KMS-11 (cell line): ENCODE measurements around the gene MACROD2.
"Not testable (repeated sequence)": the region's sequence is repeated elsewhere in the genome, so short reads cannot be mapped to it uniquely, and the experiment has no call there.

Experiments
- H2AFZ ChIP-seq: fragments of 200-600 bp; sonication (generic); 2 replicates; pipeline ENCODE4 v1.6.1; 2016; ENCODE audit warnings: antibody characterized with exemption, mixed run types, low read depth
- H3K27ac ChIP-seq: fragments of 200-600 bp; sonication (generic); 2 replicates; pipeline ENCODE4 v1.6.1; 2016; ENCODE audit warnings: mild to moderate bottlenecking, mixed run types
- H3K27me3 ChIP-seq: fragments of 200-600 bp; sonication (generic); 2 replicates; pipeline ENCODE4 v1.6.1; 2017; ENCODE audit warnings: mild to moderate bottlenecking, low read depth, mixed run types, moderate library complexity; ENCODE audit not compliant: insufficient read depth
- H3K36me3 ChIP-seq: fragments of 200-600 bp; sonication (generic); 2 replicates; pipeline ENCODE4 v1.6.1; 2017; ENCODE audit warnings: mild to moderate bottlenecking, mixed run types; ENCODE audit not compliant: insufficient read depth
- H3K4me1 ChIP-seq: fragments of 200-600 bp; sonication (generic); 2 replicates; pipeline ENCODE4 v1.6.1; 2016; ENCODE audit warnings: mild to moderate bottlenecking, low read depth, mixed run types; ENCODE audit not compliant: poor library complexity, severe bottlenecking
- H3K4me2 ChIP-seq: fragments of 200-600 bp; sonication (generic); 2 replicates; pipeline ENCODE4 v1.7.0; 2016; ENCODE audit warnings: mild to moderate bottlenecking, mixed run types
- H3K4me3 ChIP-seq: fragments of 200-600 bp; sonication (generic); IDR thresholded peaks from 2 replicates; pipeline ENCODE4 v1.6.1; 2017; ENCODE audit warnings: low read depth, low read length, mixed read lengths; ENCODE audit not compliant: insufficient read depth
- H3K79me2 ChIP-seq: fragments of 200-600 bp; sonication (generic); 2 replicates; pipeline ENCODE4 v1.6.1; 2016; ENCODE audit warnings: low read depth, mixed run types; ENCODE audit not compliant: insufficient read depth
- H3K9ac ChIP-seq: fragments of 200-600 bp; sonication (generic); 2 replicates; pipeline ENCODE4 v1.6.1; 2016; ENCODE audit warnings: mild to moderate bottlenecking, mixed run types
- H4K20me1 ChIP-seq: fragments of 200-600 bp; sonication (generic); 2 replicates; pipeline ENCODE4 v1.6.1; 2016; ENCODE audit warnings: mild to moderate bottlenecking, mixed run types; ENCODE audit not compliant: insufficient read depth
- TF ChIP-seq, protein P1 (sequence below): fragments of 200-600 bp; sonication (generic); conservative IDR thresholded peaks from 2 replicates; pipeline ENCODE4 v1.6.1; 2017; ENCODE audit warnings: low read depth, mild to moderate bottlenecking, antibody characterized with exemption, low read length, moderate library complexity, mixed read lengths

MACROD2 gene

DNA sequence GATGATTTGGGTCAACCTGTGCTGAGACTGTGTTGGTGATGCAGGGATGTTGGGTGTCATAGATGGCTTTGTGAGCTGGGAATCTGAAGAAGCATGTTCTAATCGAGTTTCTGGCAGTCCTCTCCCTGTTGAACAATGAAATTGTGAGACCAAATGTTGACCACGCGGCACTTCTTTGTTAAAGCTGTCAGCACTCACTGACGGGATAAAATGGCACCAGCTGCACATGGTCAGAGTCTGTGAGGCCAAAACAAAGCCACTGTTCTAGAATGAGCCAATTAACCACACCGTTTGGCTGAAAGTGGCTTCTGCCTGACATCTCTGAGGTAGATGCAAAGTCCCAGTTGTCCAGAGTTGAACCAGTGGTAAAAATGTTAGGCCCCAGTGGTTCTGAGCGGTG lies 2015.7 kb downstream of the MACROD2 start:
- no peaks in the 10 kb centered on the region for H4K20me1 ChIP-seq
- no peak overlapping the region for H2AFZ ChIP-seq
- H3K36me3 ChIP-seq: no peaks in the 10 kb centered on the region
- no peak overlapping the region for H3K27ac ChIP-seq
- TF ChIP-seq, protein P1, sequence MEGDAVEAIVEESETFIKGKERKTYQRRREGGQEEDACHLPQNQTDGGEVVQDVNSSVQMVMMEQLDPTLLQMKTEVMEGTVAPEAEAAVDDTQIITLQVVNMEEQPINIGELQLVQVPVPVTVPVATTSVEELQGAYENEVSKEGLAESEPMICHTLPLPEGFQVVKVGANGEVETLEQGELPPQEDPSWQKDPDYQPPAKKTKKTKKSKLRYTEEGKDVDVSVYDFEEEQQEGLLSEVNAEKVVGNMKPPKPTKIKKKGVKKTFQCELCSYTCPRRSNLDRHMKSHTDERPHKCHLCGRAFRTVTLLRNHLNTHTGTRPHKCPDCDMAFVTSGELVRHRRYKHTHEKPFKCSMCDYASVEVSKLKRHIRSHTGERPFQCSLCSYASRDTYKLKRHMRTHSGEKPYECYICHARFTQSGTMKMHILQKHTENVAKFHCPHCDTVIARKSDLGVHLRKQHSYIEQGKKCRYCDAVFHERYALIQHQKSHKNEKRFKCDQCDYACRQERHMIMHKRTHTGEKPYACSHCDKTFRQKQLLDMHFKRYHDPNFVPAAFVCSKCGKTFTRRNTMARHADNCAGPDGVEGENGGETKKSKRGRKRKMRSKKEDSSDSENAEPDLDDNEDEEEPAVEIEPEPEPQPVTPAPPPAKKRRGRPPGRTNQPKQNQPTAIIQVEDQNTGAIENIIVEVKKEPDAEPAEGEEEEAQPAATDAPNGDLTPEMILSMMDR: no peak
- peaks cover 52% of the 10 kb centered on the region for H3K4me1 ChIP-seq
- no peak overlapping the region for H3K4me2 ChIP-seq
- no peak overlapping the region for H3K4me3 ChIP-seq
- no peaks in the 10 kb centered on the region for H3K27me3 ChIP-seq
- no peak overlapping the region for H3K9ac ChIP-seq
- H3K79me2 ChIP-seq: no peaks in the 10 kb centered on the region

DNA sequence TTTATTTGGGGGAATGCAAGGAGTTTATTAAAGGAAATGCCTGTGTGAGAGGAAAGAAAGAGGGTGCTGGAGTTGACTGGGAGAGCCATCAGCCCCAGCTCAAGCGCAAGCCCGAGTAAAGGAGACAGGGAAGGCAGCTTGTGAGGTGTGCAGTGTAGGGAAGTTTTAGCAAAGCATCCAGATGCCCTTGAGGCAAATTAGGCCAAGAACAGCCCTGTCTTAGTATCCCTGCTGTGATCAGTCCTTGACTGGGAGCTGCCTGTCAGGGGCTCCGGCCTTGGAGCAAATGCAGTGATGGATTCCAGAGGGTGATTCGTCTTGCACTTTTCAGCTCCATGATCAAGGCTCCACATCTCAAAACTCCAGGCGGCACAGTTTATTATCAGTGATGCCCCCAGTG lies 2016.2 kb downstream of the MACROD2 start:
- H3K4me2 ChIP-seq: no peak overlapping the region
- H3K4me1 ChIP-seq: peaks cover 48% of the 10 kb centered on the region
- H3K36me3 ChIP-seq: no peaks in the 10 kb centered on the region
- TF ChIP-seq, protein P1: no peak
- no peaks in the 10 kb centered on the region for H4K20me1 ChIP-seq
- H3K9ac ChIP-seq: no peak overlapping the region
- no peaks in the 10 kb centered on the region for H3K79me2 ChIP-seq
- H3K4me3 ChIP-seq: no peak overlapping the region
- H2AFZ ChIP-seq: no peak overlapping the region
- H3K27me3 ChIP-seq: no peaks in the 10 kb centered on the region
- H3K27ac ChIP-seq: no peak overlapping the region

DNA sequence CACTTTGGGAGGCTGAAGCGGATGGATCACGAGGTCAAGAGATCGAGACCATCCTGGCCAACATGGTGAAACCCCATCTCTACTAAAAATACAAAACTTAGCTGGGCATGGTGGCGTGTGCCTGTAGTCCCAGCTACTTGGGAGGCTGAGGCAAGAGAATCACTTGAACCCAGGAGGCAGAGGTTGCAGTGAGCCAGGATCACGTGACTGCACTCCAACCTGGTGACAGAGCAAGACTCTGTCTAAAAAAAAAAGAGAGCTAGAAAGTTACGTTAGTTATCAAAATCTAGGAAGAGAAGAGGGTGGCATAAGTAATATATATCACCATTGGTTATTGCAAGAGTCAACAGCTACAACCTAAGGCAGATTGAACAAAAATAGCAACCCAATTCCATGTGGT lies 2017.6 kb downstream of the MACROD2 start:
- H3K9ac ChIP-seq, H3K27ac ChIP-seq, H4K20me1 ChIP-seq, H3K4me2 ChIP-seq, H3K36me3 ChIP-seq, H3K27me3 ChIP-seq, H3K79me2 ChIP-seq, H2AFZ ChIP-seq, H3K4me3 ChIP-seq: not testable (repeated sequence)
- peaks cover 33% of the 10 kb centered on the region for H3K4me1 ChIP-seq

DNA sequence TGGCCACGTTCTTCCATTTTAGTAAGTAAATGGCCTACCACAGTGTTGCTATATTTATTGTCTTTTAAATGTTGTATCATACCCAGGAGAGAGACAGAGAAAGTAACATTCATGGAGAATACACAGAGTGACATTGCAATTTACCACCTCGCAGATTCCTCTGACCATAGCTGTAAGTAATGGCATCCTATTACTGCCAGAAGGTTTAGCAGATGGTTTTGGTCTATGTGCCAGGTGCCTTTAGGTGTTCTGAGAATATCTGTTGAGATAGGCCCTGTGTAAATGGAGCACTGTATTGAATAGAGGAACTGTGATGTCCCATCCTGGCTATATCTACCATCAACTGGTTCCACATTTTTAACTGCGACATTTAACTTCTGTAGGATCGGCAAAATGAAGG lies 2018.3 kb downstream of the MACROD2 start:
- Histone ChIP-seq H3K36me3 (no peaks in the 10 kb centered on the region), H3K4me1 (peaks cover 26% of the 10 kb centered on the region), H3K9ac (no peak overlapping the region), H3K27ac (no peak overlapping the region), H3K79me2 (no peaks in the 10 kb centered on the region), H4K20me1 (no peaks in the 10 kb centered on the region), H2AFZ (no peak overlapping the region), H3K4me2 (no peak overlapping the region), H3K4me3 (no peak overlapping the region), H3K27me3 (no peaks in the 10 kb centered on the region)
- TF ChIP-seq, protein P1: no peak

DNA sequence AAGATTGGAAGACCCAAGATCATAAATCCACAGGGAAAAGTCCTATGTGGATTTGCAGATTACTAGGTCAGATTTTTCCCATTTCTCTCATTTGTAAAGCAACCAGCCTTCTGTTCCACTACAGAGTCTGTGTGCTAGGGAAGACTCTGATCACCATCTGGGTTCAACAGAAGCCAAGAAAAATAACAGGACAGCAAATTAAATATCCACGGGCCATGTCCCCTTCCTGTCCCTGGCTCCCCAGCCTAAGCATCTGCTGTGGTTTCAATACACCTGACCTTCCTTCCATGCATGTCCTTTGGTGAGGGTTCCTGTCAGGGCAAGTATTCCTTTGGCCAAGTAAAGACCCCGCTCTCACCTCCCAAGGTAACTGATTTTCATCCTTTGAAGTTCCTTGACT lies 2019.1 kb downstream of the MACROD2 start:
- Histone ChIP-seq H3K27ac (no peak overlapping the region), H3K79me2 (no peaks in the 10 kb centered on the region), H3K36me3 (no peaks in the 10 kb centered on the region), H3K27me3 (no peaks in the 10 kb centered on the region), H3K4me2 (no peak overlapping the region), H3K4me3 (no peak overlapping the region), H2AFZ (no peak overlapping the region), H4K20me1 (no peaks in the 10 kb centered on the region), H3K9ac (no peak overlapping the region), H3K4me1 (peaks cover 19% of the 10 kb centered on the region)
- TF ChIP-seq, protein P1: no peak
